K562 (cell line): ENCODE data around the gene LPAR5.
A peak's percentile ranks its signal among the peaks of the same experiment; 100 is the strongest.

Experiments used
- ARHGAP35 ChIP-seq: fragments of 450-650 bp; IDR thresholded peaks from 2 replicates; pipeline ENCODE4 v1.6.1; 2018; ENCODE audit not compliant: partially characterized antibody
- BRF1 ChIP-seq: IDR thresholded peaks from 3 replicates; pipeline ENCODE4 v1.6.1; 2011; ENCODE audit warnings: borderline replicate concordance, mild to moderate bottlenecking; ENCODE audit not compliant: insufficient read length; ENCODE audit errors: extremely low read depth
- FOXA1 ChIP-seq: fragments of 450-650 bp; IDR thresholded peaks from 2 replicates; pipeline ENCODE4 v1.6.1; 2016; ENCODE audit warnings: mild to moderate bottlenecking, borderline replicate concordance
- POLR2AphosphoS5 ChIP-seq: IDR thresholded peaks from 2 replicates; pipeline ENCODE4 v1.6.1; 2011; ENCODE audit warnings: mild to moderate bottlenecking, low read depth, low read length, moderate library complexity; ENCODE audit not compliant: control insufficient read depth, insufficient read depth
- RAD21 ChIP-seq, 2 experiments: fragments of 250-450 bp in 1 of 2; fragments of 450-650 bp in 1 of 2; sonication (Bioruptor Pico) in 1 of 2; formaldehyde crosslinking in 1 of 2; IDR thresholded peaks in 1 of 2; conservative IDR thresholded peaks in 1 of 2; 2 replicates each; pipeline versions ENCODE4 v1.4.0 to v1.8.0; 2020 to 2022; ENCODE audit warnings: mild to moderate bottlenecking in 2 of 2, moderate library complexity in 1 of 2
- RNF2 ChIP-seq: sonication (generic); IDR thresholded peaks from 2 replicates; pipeline ENCODE4 v1.6.1; 2016
- SOX6 ChIP-seq: fragments of 450-650 bp; IDR thresholded peaks from 2 replicates; pipeline ENCODE4 v1.6.1; 2014; ENCODE audit warnings: mild to moderate bottlenecking
- SRSF1 ChIP-seq: fragments of 200-400 bp; formaldehyde crosslinking; IDR thresholded peaks from 2 replicates; pipeline ENCODE4 v1.6.1; 2017; ENCODE audit warnings: mild to moderate bottlenecking, low read depth, low read length, moderate library complexity
- TF ChIP-seq, protein P1 (sequence below): IDR thresholded peaks from 2 replicates; pipeline ENCODE4 v1.6.1; 2014; ENCODE audit warnings: antibody characterized with exemption
- TF ChIP-seq, protein P2 (sequence below): fragments of 250-450 bp; sonication (Bioruptor Pico); IDR thresholded peaks from 2 replicates; pipeline ENCODE4 v1.8.0; 2021; ENCODE audit warnings: moderate library complexity, mild to moderate bottlenecking, inconsistent platforms
- TF ChIP-seq, protein P3 (sequence below): fragments of 250-450 bp; sonication (Bioruptor Pico); IDR thresholded peaks from 2 replicates; pipeline ENCODE4 v1.4.0; 2020; ENCODE audit warnings: mild to moderate bottlenecking
- TF ChIP-seq, protein P4 (sequence below): fragments of 450-650 bp; IDR thresholded peaks from 2 replicates; pipeline ENCODE4 v1.6.1; 2016

DNA sequence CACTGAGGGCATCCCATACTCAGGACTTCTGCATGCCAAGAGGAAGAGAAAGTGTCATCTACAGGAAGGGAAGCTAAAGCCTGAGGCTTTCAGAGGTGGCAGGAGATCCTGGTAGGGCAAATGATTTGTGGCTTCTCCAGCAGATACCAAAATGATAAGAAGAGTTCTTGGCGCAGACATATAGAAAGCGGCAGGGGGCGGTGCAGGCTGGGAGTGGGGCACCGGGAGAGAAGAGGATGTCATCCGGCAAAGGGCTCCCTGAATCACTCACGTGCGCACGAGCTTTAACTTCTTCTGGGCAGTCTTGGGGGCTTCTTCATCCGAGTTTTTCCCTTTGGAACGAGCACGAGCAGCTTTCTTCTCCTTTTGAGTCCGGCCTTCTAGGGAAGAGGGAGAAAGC is 16.6 kb upstream of the LPAR5 start:
- TF ChIP-seq RNF2 (no peak), RAD21 (CRISPR knock-in tag; conservative IDR thresholded peaks at IDR 0.05 in 1 of 2, IDR thresholded peaks at IDR 0.05 in 1 of 2) (peak; percentile 5 to 15; a peak in 1 of 4 replicates), SRSF1 (no peak), SOX6 (no peak), ARHGAP35 (no peak), FOXA1 (no peak), BRF1 (no peak), POLR2AphosphoS5 (no peak)
- TF ChIP-seq, protein P1, sequence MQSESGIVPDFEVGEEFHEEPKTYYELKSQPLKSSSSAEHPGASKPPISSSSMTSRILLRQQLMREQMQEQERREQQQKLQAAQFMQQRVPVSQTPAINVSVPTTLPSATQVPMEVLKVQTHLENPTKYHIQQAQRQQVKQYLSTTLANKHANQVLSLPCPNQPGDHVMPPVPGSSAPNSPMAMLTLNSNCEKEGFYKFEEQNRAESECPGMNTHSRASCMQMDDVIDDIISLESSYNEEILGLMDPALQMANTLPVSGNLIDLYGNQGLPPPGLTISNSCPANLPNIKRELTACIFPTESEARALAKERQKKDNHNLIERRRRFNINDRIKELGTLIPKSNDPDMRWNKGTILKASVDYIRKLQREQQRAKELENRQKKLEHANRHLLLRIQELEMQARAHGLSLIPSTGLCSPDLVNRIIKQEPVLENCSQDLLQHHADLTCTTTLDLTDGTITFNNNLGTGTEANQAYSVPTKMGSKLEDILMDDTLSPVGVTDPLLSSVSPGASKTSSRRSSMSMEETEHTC, result no peak
- TF ChIP-seq, protein P2, sequence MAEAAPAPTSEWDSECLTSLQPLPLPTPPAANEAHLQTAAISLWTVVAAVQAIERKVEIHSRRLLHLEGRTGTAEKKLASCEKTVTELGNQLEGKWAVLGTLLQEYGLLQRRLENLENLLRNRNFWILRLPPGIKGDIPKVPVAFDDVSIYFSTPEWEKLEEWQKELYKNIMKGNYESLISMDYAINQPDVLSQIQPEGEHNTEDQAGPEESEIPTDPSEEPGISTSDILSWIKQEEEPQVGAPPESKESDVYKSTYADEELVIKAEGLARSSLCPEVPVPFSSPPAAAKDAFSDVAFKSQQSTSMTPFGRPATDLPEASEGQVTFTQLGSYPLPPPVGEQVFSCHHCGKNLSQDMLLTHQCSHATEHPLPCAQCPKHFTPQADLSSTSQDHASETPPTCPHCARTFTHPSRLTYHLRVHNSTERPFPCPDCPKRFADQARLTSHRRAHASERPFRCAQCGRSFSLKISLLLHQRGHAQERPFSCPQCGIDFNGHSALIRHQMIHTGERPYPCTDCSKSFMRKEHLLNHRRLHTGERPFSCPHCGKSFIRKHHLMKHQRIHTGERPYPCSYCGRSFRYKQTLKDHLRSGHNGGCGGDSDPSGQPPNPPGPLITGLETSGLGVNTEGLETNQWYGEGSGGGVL (CRISPR knock-in tag), result no peak
- TF ChIP-seq, protein P3, sequence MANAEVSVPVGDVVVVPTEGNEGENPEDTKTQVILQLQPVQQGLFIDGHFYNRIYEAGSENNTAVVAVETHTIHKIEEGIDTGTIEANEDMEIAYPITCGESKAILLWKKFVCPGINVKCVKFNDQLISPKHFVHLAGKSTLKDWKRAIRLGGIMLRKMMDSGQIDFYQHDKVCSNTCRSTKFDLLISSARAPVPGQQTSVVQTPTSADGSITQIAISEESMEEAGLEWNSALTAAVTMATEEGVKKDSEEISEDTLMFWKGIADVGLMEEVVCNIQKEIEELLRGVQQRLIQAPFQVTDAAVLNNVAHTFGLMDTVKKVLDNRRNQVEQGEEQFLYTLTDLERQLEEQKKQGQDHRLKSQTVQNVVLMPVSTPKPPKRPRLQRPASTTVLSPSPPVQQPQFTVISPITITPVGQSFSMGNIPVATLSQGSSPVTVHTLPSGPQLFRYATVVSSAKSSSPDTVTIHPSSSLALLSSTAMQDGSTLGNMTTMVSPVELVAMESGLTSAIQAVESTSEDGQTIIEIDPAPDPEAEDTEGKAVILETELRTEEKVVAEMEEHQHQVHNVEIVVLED (CRISPR knock-in tag), result no peak
- TF ChIP-seq, protein P4, sequence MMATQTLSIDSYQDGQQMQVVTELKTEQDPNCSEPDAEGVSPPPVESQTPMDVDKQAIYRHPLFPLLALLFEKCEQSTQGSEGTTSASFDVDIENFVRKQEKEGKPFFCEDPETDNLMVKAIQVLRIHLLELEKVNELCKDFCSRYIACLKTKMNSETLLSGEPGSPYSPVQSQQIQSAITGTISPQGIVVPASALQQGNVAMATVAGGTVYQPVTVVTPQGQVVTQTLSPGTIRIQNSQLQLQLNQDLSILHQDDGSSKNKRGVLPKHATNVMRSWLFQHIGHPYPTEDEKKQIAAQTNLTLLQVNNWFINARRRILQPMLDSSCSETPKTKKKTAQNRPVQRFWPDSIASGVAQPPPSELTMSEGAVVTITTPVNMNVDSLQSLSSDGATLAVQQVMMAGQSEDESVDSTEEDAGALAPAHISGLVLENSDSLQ, result no peak
